ENCODE results near the gene NOTCH1.
"Not testable (repeated sequence)": the region's sequence is repeated elsewhere in the genome, so short reads cannot be mapped to it uniquely, and the experiment has no call there.

NOTCH1 gene

GRCh38 chr9:136564379-136564988 lies 18.6 kb upstream of the NOTCH1 start:
- DNase-seq (ENCODE audit: low read depth, low spot score): no peak

DNA sequence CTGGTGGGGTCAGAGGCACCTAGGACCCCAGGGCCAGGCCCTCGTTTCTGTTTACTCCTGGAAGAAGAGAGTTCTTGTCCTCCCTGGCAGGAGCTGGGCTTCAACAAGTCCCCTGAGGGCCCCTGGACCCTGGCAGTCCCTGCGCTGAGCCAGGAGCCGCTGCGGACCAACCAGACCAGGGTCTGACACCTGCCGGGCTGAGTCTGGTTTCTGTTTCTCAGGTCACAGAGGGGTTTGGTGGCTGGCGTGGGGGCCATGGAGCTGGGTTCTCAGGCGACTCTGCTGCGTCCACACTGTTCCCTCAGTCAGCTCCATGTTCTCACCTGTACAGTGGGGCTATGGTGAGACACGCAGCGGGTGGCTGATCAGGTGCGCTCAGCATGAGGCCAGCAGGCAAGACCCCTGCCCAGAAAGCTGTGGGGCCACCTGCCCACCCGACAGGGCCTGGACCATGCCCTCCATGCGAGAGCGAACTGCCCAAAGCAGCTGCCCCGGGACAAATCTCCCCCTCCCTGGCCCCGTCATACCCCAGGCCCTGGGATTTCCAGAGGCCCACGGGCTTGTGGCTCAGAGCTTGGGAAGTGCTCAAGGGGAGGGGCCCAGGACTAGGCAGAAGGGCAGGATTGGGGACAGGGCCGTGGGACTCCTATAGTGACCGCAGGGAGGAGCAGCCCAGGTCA lies 17.9 kb upstream of the NOTCH1 start:
- no peak for DNase-seq (ENCODE audit: low read depth, low spot score)

DNA sequence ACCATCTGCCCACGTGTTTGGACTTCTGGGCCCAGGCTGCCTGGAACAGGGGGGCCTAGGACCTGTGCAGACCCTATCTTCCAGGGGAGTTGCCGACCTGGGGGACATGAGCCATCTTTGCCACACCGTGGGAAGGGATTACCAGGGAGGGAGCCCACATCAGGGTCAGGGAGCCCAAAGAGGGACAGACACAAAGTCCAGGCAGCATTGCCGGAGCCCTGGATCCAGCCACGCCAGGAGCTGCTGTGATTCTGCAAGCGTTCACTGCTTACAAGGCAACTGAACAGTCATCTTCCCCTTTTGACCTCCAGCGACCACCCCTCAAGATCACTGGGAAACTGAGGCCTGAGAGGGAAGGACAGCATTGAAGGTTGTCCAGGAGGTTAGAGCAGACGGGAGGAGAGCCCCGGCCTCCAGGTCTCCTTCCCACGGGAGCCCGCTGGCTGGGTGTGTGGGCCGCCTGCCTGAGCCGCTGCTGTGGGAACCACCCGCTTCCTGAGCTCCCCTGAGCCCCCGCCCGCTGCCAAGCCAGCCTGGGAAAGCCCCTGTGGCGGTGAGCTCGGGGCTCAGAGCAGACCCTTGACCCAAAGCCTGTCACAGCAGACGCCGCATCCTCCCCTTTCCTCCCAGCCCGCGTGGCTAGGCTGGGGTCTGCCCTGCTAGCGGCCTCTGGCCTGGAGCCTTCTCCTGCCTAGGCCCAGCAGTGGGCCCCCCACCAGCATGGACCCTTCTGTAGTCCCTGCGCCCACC lies 17.1 kb upstream of the NOTCH1 start:
- DNase-seq (ENCODE audit: low read depth, low spot score): no peak

GRCh38 chr9:136561779-136562178 lies 15.9 kb upstream of the NOTCH1 start:
- no peak for DNase-seq (ENCODE audit: low read depth, low spot score)

DNA sequence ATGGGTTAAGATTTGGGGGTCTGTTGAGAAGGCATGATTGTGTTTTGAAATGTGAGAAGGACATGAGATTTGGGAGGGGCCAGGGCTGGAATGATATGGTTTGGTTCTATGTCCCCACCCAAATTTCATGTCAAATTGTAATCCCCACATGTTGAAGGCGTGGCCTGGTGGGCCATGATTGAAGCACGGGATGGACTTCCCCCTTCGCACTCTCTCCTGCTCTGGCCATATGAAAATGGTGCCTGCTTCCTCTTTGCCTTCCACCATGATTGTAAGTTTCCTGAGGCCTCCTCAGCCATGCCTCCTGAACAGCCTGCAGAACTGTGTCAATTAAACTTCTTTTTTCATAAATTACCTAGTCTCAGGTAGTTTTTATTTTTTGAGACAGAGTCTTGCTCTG lies 14.7 kb upstream of the NOTCH1 start:
- no peak for DNase-seq (ENCODE audit: low read depth, low spot score)

DNA sequence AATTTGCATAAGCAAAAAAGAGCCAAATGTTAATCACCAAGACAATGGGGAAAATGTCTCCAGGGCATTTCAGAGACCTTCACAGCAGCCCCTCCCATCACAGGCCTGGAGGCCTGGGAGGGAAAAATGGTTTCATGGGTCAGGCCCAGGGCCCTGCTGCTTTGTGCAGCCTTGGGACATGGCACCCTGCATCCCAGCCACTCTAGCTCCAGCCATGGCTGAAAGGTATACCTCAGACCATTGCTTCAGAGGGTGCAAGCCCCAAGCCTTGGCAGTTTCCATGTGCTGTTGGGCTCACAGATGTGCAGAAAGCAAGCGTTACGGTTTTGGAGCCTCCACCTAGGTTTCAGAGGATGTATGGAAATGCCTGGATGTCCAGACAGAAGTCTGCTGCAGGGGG lies 13.5 kb upstream of the NOTCH1 start:
- DNase-seq (ENCODE audit: low read depth, low spot score): not testable (repeated sequence)

DNA sequence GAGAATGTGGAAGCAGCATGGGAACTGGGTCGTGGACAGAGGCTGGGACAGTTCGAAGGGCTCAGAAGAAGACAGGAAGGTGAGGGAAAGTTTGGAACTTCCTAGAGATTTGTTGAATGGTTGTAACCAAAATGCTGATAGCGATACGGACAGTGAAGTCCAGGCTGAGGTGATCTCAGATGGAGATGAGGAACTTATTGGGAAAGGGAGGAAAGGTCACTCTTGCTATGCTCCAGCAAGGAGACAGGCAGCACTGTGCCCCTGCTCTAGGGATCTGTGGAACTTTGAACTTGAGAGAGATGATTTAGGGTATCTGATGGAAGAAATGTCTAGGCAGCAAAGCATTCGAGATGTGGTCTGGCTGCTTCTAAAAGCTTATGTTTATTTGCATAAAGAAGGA lies 13.0 kb upstream of the NOTCH1 start:
- DNase-seq (ENCODE audit: low read depth, low spot score): not testable (repeated sequence)

DNA sequence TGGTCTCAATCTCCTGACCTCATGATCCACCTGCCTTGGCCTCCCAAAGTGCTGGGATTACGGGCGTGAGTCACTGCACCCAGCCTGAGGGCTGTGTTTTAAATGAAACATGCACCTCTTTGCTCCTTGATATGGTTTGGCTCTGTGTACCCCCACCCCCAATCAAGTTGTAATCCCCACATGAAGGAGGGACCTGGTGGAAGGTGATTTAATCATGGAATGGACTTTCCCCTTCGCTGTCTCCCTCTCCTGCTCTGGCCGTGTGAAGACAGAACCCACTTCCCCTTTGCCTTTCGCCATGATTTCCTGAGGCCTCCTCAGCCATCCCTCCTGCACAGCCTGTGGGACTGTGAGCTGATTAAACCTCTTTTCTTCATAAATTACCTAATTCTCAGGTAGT lies 12.5 kb upstream of the NOTCH1 start:
- DNase-seq (ENCODE audit: low read depth, low spot score): no peak

GRCh38 chr9:136557036-136557435 lies 11.2 kb upstream of the NOTCH1 start:
- DNase-seq (ENCODE audit: low read depth, low spot score): no peak

- DNase-seq (ENCODE audit: low read depth, low spot score): no peak
Measured at GRCh38 chr9:136556166-136556565, 10.3 kb upstream of the NOTCH1 start.

- DNase-seq (ENCODE audit: low read depth, low spot score): no peak
Measured at GRCh38 chr9:136554870-136555269, 9.0 kb upstream of the NOTCH1 start.

GRCh38 chr9:136553581-136553980 lies 7.7 kb upstream of the NOTCH1 start:
- DNase-seq (ENCODE audit: low read depth, low spot score): no peak

GRCh38 chr9:136552117-136552703 lies 6.4 kb upstream of the NOTCH1 start:
- no peak for DNase-seq (ENCODE audit: low read depth, low spot score)

GRCh38 chr9:136551401-136552116 lies 5.7 kb upstream of the NOTCH1 start:
- no peak for DNase-seq (ENCODE audit: low read depth, low spot score)

DNA sequence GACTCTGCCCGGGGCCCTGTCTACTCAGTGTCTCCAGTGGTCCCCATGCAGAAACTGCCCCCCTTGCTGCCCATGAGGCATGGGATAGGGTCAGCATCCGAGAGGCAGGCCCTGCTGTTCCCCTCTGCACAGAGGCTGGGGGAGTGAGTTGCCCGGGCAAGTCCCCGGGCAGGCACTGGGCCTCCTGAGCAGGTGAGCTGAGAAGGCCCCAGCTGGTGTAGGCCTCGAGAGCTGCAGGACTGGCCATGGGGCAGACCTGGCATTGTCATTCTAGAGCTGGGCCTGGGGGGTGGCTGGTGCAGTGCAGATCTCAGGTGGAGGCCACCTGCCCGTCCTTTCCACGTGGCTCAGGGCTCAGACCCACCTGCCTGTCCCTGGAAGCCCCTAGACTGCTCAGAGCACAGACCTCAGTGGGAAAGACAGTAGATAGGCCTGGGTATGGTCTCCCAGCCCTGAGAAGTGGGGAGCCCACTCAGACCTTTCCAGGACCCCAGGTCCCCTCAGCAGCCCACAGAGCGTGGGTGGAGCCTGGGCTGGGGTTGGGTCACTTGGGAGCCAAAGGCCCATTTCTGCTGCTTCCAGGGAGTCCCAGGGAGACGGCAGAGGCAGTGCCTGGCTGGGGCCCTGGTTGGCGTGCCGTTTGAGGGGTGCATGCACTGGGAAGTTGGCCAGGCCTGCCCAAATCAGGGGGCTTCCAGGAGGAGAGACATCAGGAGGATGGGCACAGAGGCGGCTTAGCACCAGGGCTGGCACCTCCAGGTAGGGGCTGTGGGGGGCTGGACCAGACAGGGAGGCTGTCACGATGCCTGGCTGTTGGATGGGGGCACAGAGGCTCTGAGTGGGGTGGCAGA lies 4.8 kb upstream of the NOTCH1 start:
- no peak for DNase-seq (ENCODE audit: low read depth, low spot score)

DNA sequence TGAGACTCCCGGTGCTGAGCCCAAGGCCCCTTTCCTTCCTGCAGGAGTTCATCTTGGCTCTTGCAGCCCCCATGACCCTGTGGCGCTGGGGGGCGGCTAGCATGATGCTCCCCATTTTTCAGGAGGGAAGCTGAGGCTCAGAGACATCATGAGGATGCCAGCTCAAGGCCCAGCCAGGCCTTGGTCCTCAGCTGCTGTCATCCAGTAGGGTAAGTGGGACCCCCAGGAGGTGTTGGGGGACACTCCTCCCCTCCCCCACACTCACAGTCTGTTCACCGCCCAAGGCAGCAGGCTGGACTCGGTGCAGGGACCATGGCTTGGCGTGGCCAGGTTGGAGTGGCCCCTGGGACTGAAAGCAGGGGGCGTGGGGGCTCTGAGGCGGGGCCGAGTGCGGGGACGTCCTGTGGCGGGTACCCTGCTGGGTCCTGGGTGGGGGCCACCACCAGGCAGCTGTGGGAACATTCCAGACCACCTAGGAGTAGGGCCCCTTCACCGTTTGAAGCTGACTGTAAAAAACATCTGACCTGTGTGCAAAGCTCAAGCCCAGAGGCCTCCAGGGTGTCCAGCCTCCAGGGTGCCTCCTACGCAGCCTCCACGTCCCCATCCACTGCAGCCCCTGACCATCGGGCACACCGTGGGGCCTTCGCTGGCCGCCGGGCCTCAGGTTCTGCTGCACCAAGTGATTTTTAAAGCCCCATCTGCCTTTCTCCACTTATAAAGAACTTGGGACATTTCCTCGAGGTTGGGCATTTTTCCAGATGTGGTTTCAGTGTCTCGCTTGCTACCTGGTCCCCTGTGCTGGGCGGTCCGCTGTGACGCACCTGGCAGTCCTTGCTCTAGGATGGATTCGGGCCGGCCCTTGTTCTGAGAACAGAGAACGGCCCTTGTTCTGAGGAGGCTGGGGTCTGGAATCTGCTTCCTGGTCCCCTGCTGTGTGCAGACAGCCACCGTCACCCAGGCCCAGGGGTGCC lies 3.4 kb upstream of the NOTCH1 start:
- no peak for DNase-seq (ENCODE audit: low read depth, low spot score)

GRCh38 chr9:136547508-136548215 lies 1.8 kb upstream of the NOTCH1 start:
- no peak for DNase-seq (ENCODE audit: low read depth, low spot score)

- DNase-seq (ENCODE audit: low read depth, low spot score): no peak
Measured at GRCh38 chr9:136546697-136547501, 1.1 kb upstream of the NOTCH1 start.

GRCh38 chr9:136545692-136545964 lies 220 bp downstream of the NOTCH1 start:
- no peak for DNase-seq (ENCODE audit: low read depth, low spot score)
